Vagina (tissue), 2 donors: Measurements from ENCODE around the gene ZNF14.

ENCODE experiments used
- POLR2A ChIP-seq, 2 donors: fragments of 450-650 bp; IDR thresholded peaks; one replicate each; pipeline ENCODE4 v1.6.1; 2017; ENCODE audit warnings: antibody characterized with exemption in 2 of 2, mild to moderate bottlenecking in 2 of 2, moderate library complexity in 2 of 2
- TF ChIP-seq, protein P1 (sequence below), 3 experiments: fragments of 450-650 bp in 2 of 3; fragments of 200-600 bp in 1 of 3; sonication (generic) in 1 of 3; IDR thresholded peaks; one replicate each; pipeline ENCODE4 v1.5.1; 2017 to 2019; ENCODE audit warnings: antibody characterized with exemption in 3 of 3, mild to moderate bottlenecking in 2 of 3, moderate library complexity in 2 of 3

GRCh38 chr19:19775891-19776205, 42.9 kb upstream of the ZNF14 start:
- TF ChIP-seq, protein P1, sequence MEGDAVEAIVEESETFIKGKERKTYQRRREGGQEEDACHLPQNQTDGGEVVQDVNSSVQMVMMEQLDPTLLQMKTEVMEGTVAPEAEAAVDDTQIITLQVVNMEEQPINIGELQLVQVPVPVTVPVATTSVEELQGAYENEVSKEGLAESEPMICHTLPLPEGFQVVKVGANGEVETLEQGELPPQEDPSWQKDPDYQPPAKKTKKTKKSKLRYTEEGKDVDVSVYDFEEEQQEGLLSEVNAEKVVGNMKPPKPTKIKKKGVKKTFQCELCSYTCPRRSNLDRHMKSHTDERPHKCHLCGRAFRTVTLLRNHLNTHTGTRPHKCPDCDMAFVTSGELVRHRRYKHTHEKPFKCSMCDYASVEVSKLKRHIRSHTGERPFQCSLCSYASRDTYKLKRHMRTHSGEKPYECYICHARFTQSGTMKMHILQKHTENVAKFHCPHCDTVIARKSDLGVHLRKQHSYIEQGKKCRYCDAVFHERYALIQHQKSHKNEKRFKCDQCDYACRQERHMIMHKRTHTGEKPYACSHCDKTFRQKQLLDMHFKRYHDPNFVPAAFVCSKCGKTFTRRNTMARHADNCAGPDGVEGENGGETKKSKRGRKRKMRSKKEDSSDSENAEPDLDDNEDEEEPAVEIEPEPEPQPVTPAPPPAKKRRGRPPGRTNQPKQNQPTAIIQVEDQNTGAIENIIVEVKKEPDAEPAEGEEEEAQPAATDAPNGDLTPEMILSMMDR (IDR thresholded peaks at IDR 0.05): no peak
- TF ChIP-seq POLR2A (IDR thresholded peaks at IDR 0.05): no peak
